DND-41 (cell line): ENCODE measurements around the gene DLG2.

ENCODE experiments used
- CTCF ChIP-seq: IDR thresholded peaks from 2 replicates; pipeline ENCODE4 v1.5.1; 2012; ENCODE audit warnings: borderline replicate concordance, low read length, moderate library complexity, mild to moderate bottlenecking; ENCODE audit not compliant: poor library complexity, severe bottlenecking; ENCODE audit errors: extremely low read depth
- EZH2 ChIP-seq: IDR thresholded peaks from 3 replicates; pipeline ENCODE4 v1.6.1; 2012; ENCODE audit warnings: borderline replicate concordance, low read depth, mild to moderate bottlenecking, moderate library complexity, low read length, inconsistent platforms; ENCODE audit not compliant: severe bottlenecking

DNA sequence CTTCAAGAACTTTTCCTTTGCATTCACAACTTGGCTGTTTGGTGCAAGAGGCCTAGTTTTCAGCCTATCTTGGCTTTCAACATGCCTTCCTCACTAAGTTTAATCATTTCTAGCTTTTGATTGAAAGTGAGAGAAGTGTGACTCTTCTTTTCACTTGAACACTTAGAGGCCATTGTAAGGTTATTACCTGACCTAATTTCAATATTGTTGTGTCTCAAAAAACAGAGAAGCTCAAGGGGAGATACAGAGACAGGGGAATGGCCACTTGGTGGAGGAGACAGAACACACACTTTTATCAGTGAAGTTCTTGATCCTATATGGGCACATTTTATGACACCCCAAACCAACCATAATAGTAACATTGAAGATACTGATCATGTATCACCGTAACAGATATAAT is 532.3 kb downstream of the DLG2 start:
- TF ChIP-seq CTCF, result no peak
- TF ChIP-seq EZH2, result no peak
